ENCODE results near the gene CDK6.
A peak's percentile ranks its signal among the peaks of the same experiment; 100 is the strongest.

Gene CDK6

DNA sequence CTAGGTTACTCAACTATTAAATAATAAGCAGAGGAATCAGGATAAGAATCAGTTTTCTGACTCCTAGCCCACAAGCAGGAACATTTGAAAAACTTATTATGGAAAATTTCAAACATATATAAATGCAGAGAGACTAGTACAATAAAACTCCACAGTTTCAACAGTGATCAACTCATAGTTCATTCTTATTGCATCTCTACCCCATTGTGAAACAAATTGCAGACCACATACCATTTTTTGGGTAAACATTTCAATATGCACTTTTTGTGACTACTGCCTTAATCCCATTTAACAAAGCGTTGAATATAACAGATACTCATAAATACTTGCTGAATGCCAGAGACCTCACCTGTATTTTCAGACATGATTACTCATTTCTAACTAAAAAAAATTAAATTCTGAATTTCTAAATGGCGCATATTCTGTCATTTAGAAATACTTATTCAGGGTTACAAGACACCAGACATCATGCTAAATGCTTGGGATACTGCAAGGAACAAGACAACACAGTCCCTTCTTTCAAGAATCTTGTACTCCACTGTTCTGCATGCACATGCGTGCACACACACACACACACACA, 11.4 kb downstream of the CDK6 start:
- no peak for DNase-seq

DNA sequence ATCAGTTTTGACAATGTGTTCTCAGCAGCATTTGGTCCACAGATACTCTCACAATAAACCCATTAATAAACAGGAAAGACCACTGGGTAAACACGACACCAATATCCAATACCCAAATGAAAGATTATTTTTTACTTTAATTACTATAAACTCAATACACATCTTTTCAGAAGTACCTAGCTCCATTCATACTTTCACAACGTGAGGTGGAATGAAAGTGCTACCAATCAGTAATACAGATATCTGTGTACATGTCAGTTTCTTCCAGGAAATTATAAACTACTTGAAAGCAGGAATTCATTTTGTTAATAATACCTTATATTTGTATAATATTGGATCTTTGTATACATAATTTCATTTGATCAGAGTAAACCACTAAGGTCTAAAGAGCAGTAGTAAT, 11.9 kb downstream of the CDK6 start:
- DNase-seq, result no peak

DNA sequence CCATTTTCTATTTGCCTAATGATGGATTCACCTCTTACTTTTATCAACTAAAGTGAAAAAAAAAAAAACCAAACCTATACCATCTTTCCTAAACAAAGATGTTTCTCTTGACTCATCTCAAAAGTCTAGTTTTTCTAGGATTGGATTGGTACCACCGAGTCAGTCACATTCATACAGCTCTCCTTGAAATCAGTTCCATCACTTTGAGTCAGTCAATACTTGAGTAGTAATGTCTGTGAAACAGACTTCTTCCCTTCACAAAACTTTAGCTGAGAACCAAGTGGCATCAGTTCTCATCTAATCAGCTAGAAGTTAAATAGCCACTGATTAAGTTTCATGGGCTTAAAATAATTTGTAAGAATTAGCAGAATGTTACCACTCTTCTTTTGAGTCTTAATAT, 13.3 kb downstream of the CDK6 start:
- DNase-seq, result no peak

DNA sequence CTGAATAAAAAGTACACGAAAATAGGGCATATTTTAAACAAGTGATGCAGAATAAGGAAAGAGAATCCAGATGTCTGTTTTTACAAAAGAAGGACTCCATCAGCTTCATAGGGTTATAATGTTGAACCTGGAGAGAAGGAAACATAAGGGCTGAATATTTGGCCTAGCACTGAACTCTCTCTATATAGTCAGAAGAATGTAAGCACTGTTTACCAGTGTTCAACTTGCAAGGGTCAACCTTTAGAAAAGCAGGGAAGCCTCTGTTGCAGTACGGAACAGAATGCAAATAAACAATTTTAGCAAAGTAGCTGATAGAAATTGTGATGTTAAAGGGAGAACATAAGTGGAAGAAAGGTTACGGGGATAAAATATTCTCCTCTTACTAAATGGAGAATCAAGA, 16.2 kb downstream of the CDK6 start:
- DNase-seq, result no peak

DNA sequence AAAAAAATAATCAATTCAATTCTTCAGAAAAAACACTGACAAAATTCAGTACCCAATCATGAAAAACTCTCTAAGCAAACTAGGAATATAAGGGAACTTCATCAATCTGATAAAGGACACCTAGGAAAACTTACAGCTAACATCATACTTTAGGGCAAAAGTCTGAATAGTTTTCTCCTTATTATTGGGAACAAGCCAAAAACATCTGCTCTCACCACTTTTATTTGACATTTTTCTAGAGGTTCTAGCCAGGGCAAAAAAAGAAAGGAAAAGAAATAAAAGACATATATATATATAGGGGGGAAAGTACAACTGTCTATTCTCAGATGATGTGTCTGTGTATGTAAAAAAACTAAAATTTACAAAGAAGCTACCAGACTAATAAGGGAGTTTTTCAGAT, 19.0 kb downstream of the CDK6 start:
- no peak for DNase-seq

DNA sequence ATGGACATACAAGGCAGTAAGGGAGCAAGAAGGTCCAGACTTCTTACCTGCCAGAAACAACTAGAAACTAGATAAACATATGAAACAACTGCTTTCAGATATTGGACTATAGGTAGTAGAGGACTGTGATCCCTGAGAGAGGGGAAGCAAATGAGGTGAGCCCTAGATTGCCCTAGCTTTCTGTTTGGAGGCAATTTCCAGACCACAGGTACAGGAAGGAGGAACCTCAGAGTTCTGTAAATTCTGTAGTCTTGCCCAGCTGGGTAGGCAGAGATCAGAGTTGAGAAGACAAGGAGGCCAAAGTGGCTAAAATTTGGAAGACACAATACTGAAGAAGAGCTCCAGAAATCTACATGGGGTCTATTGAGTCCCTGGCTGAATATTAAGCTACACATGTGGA, 21.0 kb downstream of the CDK6 start:
- no peak for DNase-seq

DNA sequence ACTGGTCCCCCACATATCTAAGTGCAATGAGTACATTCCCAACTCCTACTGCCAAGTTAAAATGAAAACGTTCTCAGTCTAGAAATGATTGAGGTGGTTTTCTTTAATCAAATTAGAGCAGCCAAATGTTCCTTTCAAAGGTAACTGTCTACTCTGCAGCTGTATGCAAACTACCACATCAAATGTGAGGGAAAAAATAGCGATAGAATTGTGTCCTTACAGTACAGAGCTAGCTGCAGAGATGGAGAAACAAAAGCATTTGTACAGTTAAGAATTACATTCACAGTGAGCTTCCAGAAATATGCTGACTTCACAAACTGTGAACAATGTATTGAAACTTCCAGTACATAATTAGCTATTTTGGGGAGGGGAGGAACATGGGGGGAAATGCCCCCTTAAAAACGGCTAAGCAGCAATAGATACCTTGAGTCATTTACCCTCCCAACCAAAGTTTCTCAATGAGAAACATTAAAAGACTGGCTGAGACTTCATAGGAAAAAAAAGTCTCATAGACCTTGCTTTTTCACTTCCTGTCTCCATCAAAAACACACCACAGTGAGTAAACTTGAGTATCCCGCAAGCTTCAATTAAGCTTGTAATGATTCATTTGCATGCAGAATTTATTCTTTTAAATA, 22.9 kb downstream of the CDK6 start:
- no peak for DNase-seq

DNA sequence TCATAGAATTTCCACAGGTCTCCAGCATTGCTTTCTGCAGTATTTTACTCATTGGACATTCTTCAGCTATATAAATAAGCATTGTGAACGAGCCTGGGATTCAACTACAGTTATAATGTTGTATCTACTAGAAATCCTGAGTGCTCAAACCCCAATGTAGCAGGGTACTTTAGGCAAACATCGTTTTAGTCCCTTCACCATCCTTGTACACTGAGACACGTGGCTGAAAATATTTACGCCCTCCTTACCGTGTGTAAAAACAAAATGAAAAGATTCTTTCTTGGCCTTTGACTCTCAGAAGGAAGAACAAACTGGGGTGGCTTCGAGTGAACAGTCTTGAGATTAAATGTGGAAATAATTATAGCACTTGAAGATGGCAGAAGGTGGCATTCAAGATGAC, 25.2 kb downstream of the CDK6 start:
- no peak for DNase-seq

DNA sequence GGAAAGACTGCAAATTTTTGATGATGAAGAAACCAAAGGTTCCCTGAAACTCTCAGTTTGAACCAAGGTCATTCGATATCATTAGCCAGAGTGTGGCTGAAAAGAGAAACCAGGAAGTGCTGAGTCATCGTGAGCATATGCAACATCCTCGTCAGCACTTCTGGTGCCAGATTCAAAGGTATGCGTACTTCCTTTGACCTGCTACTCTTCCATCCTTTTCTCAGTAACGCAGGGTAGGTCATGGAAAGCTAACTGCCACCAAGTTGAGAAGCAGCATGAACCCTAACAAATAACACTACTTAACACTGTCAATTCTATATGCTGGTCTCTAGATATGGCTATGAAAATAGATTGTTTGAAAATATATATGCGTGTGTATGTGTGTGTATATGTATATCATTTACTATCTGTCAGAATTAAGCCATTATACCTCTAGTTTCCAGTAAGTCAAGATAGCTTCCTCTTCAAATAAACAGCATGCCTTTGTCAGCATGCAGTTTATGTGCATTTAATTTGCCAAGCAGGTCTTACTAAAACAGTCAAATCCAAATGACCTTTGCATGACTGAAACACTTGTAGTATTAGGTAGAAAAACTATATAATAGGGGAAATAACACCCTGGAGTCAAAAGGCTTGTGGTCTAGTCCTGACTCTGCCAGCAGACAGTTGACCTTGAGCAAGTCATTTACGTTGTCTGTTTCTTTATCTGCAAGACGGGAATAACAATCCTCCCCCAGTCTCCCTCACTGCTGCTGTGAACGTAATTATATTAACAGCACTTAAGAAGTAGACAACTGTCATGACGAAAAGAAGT, 26.4 kb downstream of the CDK6 start:
- peak; percentile 93 for DNase-seq

DNA sequence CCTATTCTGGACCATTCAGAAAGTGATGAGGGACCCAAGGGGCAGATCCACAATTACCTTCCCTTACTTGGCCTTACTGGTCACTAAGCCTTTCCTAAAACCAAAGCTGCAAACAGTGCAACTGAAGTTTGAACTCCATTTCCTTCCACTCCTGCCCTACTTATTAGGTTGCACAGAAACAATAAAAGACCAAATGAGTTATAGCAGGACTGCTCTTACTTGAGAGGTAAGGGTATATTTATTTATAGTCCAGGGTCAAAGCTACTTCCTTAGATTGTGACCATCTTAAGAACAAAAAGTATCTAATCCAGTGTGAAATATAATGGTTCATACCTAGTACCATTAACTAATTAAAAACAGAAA, 27.0 kb downstream of the CDK6 start:
- DNase-seq, result no peak

DNA sequence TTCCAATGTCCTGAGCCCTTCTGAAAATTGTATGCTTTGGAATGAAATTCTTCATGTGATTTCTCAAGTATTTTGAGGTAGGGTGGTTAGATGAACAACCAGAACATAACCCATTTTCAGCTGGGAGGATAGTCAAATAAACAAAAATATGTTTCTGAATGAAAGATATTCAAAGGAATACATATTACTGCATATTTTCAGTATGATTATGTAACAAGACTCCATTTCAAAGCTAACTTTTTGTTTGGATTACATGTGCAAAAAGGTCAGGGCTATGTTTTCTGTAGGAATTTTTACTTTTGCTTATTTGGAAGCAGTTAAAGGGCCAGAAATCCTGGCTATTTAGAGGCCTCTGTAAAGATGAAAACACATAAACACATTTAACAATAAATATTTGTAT, 27.7 kb downstream of the CDK6 start:
- DNase-seq, result no peak

DNA sequence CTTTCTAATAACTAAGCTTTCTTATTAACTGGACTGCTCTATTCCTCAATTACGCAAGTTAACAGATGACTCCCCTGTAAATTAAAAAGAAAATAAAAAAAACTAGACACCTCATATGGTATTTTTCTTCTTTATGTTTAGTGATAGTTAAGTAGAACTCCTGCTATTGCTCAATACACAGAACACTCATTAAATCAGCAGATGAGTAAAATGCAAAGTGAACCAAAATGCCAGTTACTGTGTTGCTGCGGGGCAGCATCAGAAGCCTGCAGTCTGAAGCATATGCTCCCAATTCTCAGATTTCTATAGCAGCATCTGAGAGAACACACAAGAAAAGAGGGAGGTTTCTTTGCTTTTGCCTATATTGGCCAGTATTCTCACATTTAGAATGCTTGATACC, 28.4 kb downstream of the CDK6 start:
- no peak for DNase-seq

DNA sequence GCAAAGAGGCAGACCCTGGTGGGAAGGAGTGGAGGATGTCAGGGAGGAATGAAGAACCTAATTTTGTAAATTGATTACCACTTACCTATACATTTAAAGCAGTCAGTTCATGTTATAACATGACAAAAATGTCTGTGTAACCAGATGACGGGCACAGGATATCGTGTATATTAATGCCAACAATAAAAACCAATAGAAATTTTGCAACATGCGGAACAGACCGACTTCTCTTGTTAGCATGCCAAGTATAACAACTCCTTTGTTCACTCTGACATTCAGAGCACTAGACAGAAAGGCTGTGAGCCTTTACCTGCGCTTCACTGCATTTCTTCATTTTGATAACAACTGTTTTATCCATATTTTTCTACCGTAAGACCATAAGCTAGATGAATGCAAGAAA, 29.9 kb downstream of the CDK6 start:
- no peak for DNase-seq

DNA sequence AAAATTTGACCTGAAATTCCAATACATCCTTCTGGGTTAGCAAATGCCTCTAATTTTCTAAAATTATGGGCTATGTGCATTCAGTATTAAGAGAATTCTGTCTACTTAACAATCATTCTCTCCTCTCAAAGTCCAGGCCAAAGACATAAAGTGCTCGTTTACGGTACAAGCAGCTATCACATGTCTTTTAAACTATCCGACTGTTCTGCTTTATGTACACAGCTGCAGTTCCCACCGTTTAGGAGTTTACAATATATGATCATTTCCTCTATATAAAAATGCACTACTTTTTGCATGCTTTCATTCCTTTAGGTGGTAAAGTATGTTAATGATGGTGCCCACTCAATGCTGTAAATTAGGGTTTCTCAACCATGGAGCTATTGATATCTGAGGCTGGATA, 34.0 kb downstream of the CDK6 start:
- no peak for DNase-seq

DNA sequence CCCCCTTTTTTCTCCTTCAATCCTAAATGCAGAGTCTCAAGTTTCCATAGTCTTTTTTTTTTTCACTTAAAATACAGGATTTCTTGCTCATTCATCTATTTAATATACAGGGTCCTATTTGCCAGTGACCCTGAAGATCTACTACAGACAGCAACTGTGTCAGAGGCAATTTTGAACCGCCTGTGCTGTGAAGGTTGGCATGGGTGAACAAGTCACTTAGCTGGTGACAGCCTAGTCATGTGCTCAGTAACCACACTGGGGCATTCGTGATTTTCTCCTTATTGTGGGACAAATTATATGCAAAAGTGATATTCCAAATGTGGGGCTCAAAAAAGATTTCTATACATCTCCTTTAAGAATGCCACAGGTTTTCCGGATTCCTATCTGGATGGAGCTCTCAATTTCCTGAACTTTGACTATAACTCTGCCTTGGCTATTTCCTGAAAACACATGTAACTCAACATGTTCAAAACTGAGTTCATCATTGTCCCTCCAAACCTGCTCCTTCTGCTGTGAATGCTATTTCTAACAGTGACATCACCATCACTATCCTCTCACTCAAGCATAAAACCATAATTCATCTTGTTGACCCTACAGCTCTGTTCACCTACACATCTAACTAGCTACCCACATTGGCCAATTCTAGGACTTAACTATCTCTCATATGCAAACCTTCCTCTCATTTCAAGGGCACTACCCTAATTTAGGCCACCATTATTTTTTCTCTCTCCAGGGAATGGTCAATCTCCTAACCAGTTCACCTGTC, 36.7 kb downstream of the CDK6 start:
- no peak for DNase-seq

DNA sequence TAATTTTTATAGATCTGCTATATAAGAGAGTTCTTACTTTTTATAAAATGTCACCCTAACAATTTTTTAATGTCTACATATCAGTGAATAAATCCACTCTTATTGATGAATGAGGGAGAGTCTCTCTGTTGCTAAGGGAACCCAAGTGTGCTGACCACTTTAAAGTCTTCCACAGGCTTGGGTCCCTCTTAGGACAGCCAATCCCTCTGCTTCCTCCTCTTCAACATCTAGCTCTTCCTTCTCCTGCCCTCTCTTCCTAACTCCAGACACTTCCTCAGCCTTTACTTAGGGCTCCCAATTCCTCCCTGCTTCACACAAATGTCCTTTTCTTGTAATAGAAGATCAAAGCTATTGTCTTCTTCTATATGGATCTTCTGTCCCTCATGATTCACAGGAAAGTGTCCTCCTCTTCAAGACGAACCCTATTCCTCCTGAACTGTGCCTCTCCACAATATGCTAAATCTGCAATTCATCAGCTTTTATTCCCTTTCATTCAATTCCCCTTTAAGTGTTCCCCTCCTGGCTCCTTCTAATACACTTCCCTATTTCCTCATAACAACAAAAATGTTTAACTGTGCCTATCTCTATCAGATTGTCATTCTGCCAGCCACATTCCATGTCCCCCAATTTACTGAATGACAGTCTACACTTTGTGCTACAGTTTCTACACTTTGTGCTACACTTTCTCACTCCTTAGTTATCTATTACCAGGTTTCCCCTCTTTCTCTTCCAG, 37.7 kb downstream of the CDK6 start:
- peak; percentile 39 for DNase-seq

DNA sequence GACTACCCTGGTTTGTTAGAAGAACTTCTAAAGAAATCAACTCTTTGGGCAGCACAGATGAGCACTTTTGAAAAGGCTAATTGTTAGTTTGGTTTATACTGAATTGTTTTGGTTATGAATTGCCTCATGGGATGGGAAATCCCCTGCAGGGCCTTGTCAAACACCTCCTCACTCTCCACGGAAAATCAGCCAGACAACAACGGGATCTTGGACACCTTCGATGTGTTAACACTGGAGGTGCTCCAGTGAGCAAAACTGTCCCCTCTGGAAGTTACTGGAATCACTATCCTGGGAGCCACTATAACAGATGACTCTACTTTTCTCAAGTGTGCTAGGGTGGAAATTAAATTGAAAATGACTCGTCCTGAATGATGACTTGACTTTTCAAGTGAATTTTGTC, 38.7 kb downstream of the CDK6 start:
- no peak for DNase-seq

DNA sequence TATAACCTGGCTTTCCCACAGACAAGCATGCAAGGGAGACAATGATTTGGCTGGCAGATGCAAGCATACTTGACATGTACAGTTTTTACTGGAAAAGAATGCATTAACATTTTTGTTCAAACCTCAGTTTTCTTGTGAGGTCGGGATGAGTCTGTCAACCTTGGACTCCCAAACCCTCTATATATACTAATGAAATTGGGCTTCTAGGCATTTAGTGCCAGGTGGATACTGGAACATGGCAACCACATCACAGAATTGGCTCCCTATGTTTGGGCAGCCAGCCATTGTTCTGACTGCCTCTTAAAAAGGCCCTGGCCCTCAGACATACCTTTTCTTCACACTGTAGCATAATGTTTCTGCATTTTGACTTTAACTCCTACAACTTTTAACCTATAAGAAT, 39.1 kb downstream of the CDK6 start:
- DNase-seq, result no peak

DNA sequence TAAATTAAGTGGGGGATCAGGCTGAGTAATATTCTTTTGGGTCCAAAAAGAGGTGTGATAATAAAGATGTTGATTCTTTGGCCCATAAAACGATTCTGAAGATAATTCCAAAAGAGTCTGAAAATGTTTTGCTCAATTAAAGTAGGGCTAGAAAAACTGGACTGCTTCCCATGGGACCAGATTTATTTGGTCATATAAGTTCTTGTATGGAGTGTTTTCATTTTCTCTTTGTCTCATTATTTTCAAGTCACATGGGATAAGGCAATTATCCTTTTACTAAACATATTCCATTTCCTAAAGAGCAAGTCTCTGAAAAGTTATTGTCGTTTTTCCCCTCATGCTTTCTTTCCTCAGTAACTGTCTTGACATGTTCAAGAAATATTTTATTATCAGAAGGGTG, 41.5 kb downstream of the CDK6 start:
- no peak for DNase-seq

DNA sequence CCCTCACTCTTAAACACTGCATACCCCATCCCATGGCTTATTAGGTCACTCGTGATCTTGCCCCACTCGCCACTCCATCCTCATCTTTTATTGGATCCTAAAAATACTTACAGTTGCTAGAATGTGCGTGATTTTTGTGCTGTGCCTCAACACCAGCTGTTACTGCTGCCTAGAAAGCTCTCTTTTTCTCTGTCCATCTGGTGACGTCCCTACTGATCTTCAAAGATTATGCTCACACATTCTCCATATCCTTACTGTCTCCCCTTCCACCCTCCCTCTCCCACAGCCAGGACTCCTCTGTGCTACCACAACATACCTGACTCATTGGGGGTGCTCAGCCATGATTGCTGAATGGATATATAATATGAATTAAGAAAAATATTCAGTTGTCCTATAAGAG, 42.0 kb downstream of the CDK6 start:
- DNase-seq, result no peak

DNA sequence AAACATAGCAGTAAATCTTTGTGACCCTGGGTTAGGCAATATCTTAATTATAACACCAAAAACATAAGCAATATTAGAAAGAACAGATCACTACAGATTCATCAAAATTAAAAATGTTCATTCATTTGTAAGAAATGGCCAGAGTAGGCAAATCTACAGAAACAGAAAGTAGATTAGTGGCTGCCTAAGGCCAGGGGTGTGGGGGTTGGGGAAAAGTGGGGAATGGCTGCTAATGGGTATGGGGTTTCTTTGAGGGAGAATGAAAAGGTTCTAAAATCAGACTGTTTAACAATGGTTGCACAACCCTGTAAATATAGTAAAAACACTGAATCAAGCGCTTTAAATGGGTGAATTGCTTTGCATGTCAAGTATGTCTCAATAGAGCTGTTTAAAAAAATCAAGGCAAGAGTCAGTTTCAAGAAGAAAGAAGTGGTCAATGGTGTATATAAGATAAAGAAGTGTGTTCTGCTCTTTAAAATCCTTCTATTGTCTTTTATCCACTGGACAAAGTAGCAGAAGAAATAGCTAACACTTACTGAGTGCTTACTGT, 42.6 kb downstream of the CDK6 start:
- DNase-seq, result no peak

DNA sequence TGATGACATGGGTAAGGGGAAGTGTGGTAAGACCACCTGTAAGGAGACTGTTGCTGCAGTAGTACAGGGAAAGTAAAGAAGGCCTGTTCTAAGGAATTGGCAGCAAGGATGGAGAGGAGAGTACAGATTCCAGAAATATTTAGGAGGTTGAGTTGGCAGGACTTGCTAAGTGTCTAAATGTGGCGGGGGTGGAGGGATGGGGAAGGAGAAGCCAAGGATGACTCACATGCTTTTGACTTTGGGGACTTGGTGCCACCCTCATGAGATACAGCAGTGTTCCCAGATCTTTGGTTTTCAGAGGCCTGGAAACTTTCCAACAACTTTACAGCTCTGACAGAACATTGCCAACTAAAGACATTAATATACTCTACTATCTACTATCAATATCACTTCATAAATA, 45.4 kb downstream of the CDK6 start:
- peak; percentile 49 for DNase-seq
